Sigmoid colon (tissue), 7 donors: Measurements from ENCODE around the gene ZNF664. TPM values are rescaled to one million over a fixed set of nuclear protein-coding genes. Genes with fewer than 3 reads are reported as not detected.

Source experiments
- DNase-seq: peaks from one replicate; pipeline ENCODE4 v3.0.0-alpha.2; 2019
- H3K27ac ChIP-seq, 4 donors: fragments of 200-600 bp; sonication (generic); one replicate each; pipeline ENCODE4 v1.5.1; 2016 to 2019; ENCODE audit warnings: mild to moderate bottlenecking in 1 of 4
- H3K27me3 ChIP-seq, 3 donors: fragments of 200-600 bp; sonication (generic); one replicate each; pipeline ENCODE4 v1.5.1; 2019; ENCODE audit warnings: mild to moderate bottlenecking in 1 of 3
- H3K36me3 ChIP-seq, 4 donors: fragments of 200-600 bp; sonication (generic); one replicate each; pipeline ENCODE4 v1.5.1; 2016 to 2019
- H3K4me1 ChIP-seq, 4 donors: fragments of 200-600 bp; sonication (generic); one replicate each; pipeline ENCODE4 v1.5.1; 2017 to 2019
- H3K4me3 ChIP-seq, 4 donors: fragments of 200-600 bp; sonication (generic); one replicate each; pipeline ENCODE4 v1.5.1; 2017 to 2019; ENCODE audit warnings: mild to moderate bottlenecking in 2 of 4, moderate library complexity in 1 of 4
- H3K9me3 ChIP-seq, 4 donors: fragments of 200-600 bp in 3 of 4; sonication (generic) in 3 of 4; one replicate each; pipeline versions ENCODE4 v1.5.1 to v1.6.1; 2013 to 2019
- EP300 ChIP-seq, 4 donors: sonication (generic); formaldehyde crosslinking; IDR thresholded peaks; one replicate each; pipeline ENCODE4 v1.6.1; 2017; ENCODE audit warnings: antibody characterized with exemption in 4 of 4
- POLR2A ChIP-seq, 2 donors: fragments of 450-650 bp; IDR thresholded peaks; one replicate each; pipeline ENCODE4 v1.6.1; 2016; ENCODE audit warnings: antibody characterized with exemption in 2 of 2, mild to moderate bottlenecking in 2 of 2, moderate library complexity in 2 of 2
- POLR2AphosphoS5 ChIP-seq, 4 donors: sonication (generic); formaldehyde crosslinking; IDR thresholded peaks; one replicate each; pipeline ENCODE4 v1.6.1; 2017; ENCODE audit warnings: antibody characterized with exemption in 4 of 4
- WGBS, 2 donors: extraction: QIAGEN DNeasy Blood & Tissue Kit; methylation state at CpG; one replicate each; pipeline ENCODE4 v1.1.7; 2013; 5-methylcytosine and 5-hydroxymethylcytosine counted together
- intact Hi-C: fragments of 100-400 bp; cut with DNase I; formaldehyde crosslinking; loops from one replicate; pipeline ENCODE4 v1.15.1; 2023
- polyA plus RNA-seq, 3 donors: library from polyadenylated mRNA; stranded (reverse); fragments of 200-250 nt; gene quantifications; one replicate each; pipeline ENCODE4 v1.2.3, GENCODE V29; 2013
- total RNA-seq, 4 donors: library from RNA; depleted of rRNA; stranded (reverse); fragments of >200 nt; gene quantifications; one replicate each; pipeline ENCODE4 v1.1.0, GENCODE V29; 2016
- TF ChIP-seq, protein P1 (sequence below), 4 experiments: fragments of 450-650 bp in 3 of 4; fragments of 200-600 bp in 1 of 4; IDR thresholded peaks; one replicate each; pipeline ENCODE4 v1.5.1; 2016 to 2019; ENCODE audit warnings: antibody characterized with exemption in 4 of 4, mild to moderate bottlenecking in 3 of 4, moderate library complexity in 2 of 4
- donor health status: healthy with polysubstance abuse.
- donor health status: Bipolar disorder and iron deficiency.
- donor health status: healthy.

Gene ZNF664
- total and polyA plus RNA-seq, 7 donors = 43.4 to 74.0 (median 62.5) TPM

DNA sequence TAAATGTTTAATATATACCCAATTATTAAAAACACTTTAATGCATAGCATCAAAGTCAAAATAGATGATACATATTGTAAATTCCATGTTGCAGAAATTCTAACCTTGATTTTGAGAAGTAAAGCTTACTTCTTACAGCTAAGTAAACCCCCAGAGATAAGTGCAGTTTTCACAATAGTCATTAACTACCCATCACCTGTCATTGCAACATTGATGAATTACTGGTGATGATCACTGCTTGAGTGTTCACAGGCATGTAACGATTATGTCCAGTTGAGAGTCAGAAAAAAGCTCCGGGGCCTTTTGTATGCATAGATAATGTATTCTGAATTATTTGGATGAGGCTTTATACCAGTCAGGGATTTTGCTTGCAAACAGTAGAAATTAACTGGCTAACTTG is 67.7 kb downstream of the ZNF664 start:
- no peak for DNase-seq
- Histone ChIP-seq H3K4me3 (no peak overlapping the region), H3K4me1 (peaks cover 0 to 3% (median 0%) of the 10 kb centered on the region in 4 donors), H3K27ac (no peak overlapping the region), H3K27me3 (no peaks in the 10 kb centered on the region), H3K36me3 (no peaks in the 10 kb centered on the region), H3K9me3 (no peaks in the 10 kb centered on the region)
- intact Hi-C loops = no loop called here
- 84 to 88% methylated on average over 2 of the region's 2 CpGs for WGBS, 2 donors
- TF ChIP-seq POLR2A (IDR thresholded peaks at IDR 0.05) = no peak
- no peak for TF ChIP-seq POLR2AphosphoS5 (IDR thresholded peaks at IDR 0.05)
- no peak for TF ChIP-seq EP300 (IDR thresholded peaks at IDR 0.05)
- TF ChIP-seq, protein P1, sequence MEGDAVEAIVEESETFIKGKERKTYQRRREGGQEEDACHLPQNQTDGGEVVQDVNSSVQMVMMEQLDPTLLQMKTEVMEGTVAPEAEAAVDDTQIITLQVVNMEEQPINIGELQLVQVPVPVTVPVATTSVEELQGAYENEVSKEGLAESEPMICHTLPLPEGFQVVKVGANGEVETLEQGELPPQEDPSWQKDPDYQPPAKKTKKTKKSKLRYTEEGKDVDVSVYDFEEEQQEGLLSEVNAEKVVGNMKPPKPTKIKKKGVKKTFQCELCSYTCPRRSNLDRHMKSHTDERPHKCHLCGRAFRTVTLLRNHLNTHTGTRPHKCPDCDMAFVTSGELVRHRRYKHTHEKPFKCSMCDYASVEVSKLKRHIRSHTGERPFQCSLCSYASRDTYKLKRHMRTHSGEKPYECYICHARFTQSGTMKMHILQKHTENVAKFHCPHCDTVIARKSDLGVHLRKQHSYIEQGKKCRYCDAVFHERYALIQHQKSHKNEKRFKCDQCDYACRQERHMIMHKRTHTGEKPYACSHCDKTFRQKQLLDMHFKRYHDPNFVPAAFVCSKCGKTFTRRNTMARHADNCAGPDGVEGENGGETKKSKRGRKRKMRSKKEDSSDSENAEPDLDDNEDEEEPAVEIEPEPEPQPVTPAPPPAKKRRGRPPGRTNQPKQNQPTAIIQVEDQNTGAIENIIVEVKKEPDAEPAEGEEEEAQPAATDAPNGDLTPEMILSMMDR (IDR thresholded peaks at IDR 0.05) = no peak

DNA sequence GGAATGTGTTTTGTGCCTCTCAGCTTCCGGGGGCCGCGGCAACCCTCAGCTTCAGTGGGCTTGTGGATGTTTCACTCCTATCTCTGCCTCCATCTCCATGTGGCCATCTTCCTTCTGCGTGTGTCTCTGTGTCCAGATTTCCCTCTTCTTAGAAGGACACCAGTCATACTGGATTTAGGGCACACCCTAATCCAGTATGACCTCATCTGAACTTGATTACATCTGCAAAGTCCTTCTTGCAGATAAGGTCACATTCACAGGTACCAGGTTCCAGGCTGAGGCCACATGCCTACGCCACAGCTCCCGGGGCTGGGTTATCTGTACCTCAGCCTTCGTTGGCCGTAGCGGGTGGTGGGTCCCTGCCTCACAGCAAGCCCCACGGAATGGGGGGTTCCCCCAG is 68.9 kb downstream of the ZNF664 start:
- DNase-seq = no peak
- WGBS, 2 donors = 93 to 94% methylated on average over 10 of the region's 10 CpGs
- H3K27ac ChIP-seq = no peak overlapping the region
- H3K36me3 ChIP-seq = no peaks in the 10 kb centered on the region
- H3K4me1 ChIP-seq = peaks cover 0 to 1% (median 0%) of the 10 kb centered on the region in 4 donors
- no peaks in the 10 kb centered on the region for H3K9me3 ChIP-seq
- intact Hi-C loops = no loop called here
- no peak overlapping the region for H3K4me3 ChIP-seq
- TF ChIP-seq, protein P1 (IDR thresholded peaks at IDR 0.05) = no peak
- TF ChIP-seq EP300 (IDR thresholded peaks at IDR 0.05) (no peak), POLR2A (IDR thresholded peaks at IDR 0.05) (no peak), POLR2AphosphoS5 (IDR thresholded peaks at IDR 0.05) (no peak)
- H3K27me3 ChIP-seq = no peaks in the 10 kb centered on the region

DNA sequence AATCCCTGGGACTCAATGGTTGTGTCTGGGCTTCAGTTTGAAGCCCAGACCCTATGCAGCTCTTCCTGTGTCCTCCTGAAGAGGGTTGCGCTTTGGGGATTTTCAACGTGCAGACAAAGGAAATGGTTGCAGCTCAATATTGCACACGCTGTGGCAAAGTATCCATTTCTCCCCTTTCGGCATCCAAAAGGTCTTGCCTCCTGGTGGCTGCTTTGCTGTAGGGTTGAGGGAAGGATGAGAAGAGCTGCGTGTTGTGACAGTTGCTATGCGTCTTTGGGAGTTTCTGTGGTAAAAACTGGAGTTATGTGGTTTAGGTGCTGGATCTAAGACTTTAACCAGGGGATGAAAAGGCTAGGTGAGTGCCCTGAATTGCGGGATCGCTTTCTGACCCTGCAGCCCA is 71.0 kb downstream of the ZNF664 start:
- Histone ChIP-seq H3K9me3 (peaks cover 0 to 13% (median 3%) of the 10 kb centered on the region in 4 donors), H3K36me3 (no peaks in the 10 kb centered on the region), H3K4me1 (no peaks in the 10 kb centered on the region), H3K27me3 (no peaks in the 10 kb centered on the region), H3K4me3 (no peak overlapping the region), H3K27ac (no peak overlapping the region)
- WGBS, 2 donors = 90 to 92% methylated on average over 8 of the region's 8 CpGs
- intact Hi-C loops = no loop called here
- no peak for DNase-seq
- TF ChIP-seq POLR2A (IDR thresholded peaks at IDR 0.05) (no peak), EP300 (IDR thresholded peaks at IDR 0.05) (no peak), POLR2AphosphoS5 (IDR thresholded peaks at IDR 0.05) (no peak)
- TF ChIP-seq, protein P1 (IDR thresholded peaks at IDR 0.05) = no peak

DNA sequence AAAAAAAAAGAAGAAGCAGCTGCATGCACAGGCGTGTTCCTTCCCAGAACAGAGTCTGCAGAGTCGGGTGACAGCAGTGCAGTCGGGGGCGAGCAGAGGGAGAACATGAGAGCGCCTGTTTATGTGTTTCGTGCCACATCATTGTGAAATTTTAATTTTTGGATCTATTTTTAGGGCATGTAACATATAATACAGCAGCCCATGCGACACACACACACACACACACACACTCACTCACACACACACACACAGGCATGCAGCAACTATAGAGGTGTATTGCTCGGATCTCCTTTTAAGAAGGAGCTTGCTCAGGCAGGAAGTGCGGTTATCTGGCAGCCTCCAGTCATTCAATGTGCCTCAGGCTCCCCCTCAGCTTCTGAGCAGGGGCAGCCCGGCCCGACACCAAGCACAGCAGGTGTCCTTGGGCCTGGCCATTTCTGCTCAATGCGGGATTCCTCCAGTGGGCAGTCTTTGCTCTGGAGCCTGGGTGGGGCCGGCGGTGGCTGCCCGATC is 71.8 kb downstream of the ZNF664 start:
- Histone ChIP-seq H3K36me3 (no peaks in the 10 kb centered on the region), H3K4me1 (no peaks in the 10 kb centered on the region), H3K27me3 (no peaks in the 10 kb centered on the region), H3K4me3 (no peak overlapping the region), H3K27ac (no peak overlapping the region), H3K9me3 (peaks cover 0 to 13% (median 3%) of the 10 kb centered on the region in 4 donors)
- intact Hi-C loops = no loop called here
- WGBS, 2 donors = 71 to 73% methylated on average over 15 of the region's 15 CpGs
- no peak for DNase-seq
- no peak for TF ChIP-seq EP300 (IDR thresholded peaks at IDR 0.05)
- TF ChIP-seq, protein P1 (IDR thresholded peaks at IDR 0.05) = no peak
- no peak for TF ChIP-seq POLR2AphosphoS5 (IDR thresholded peaks at IDR 0.05)
- TF ChIP-seq POLR2A (IDR thresholded peaks at IDR 0.05) = no peak
